GM19372 (cell line): Measurements from ENCODE around the gene PPP1R15A.
"Not testable (repeated sequence)": the region's sequence is repeated elsewhere in the genome, so short reads cannot be mapped to it uniquely, and the experiment has no call there.

ENCODE experiments used
- ATAC-seq: cut with Tn5 transposase; IDR thresholded peaks from one replicate; pipeline ENCODE4 v1.9.1; 2021; ENCODE audit warnings: mild to moderate bottlenecking, low read depth, moderate library complexity; ENCODE audit not compliant: unreplicated experiment

PPP1R15A gene

GRCh38 chr19:48858984-48859710, 13.1 kb upstream of the PPP1R15A start:
- ATAC-seq: peak; percentile 67

- ATAC-seq: peak; percentile 79
Measured at GRCh38 chr19:48859711-48860572, 12.3 kb upstream of the PPP1R15A start.

DNA sequence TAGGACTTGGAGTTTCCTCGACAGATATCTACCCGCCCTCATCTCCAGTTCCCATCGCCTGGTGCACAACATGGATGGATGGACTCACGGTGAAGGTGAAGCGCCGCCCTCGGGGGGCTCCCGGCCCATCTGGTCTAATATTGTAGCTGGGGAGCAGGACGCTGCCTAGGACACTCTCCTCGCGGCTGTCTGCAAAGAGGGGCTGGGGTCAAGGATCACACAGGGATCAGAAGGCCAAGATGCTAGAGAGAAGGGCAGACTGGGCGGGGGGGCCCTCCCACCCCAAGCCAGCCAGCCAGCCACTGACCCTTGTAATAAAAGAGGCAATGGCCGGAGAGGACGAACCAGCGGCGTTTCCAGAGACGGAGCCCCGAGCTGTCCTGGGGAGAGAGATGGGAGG, 10.9 kb upstream of the PPP1R15A start:
- ATAC-seq: no peak

- ATAC-seq: no peak
Measured at GRCh38 chr19:48862827-48863226, 9.4 kb upstream of the PPP1R15A start.

DNA sequence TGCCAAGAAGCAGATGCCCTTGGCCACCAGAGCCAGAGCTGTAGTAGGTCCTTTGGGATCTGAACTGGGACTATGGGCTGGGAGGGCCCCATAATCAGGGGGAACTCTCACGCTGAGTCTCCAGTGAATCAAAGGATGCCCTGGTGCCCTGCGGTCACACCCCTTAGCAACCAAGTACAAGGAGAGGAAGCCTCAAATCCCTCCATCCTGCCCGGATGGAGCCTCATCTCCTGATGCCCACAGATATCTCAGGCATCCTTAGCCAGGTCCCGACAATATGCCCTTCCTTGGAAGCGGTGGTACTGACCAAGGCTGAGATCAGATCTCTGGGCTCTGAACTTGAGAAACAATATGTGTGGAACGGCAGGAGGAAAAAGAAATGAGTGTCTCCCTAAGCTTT, 5.5 kb upstream of the PPP1R15A start:
- no peak for ATAC-seq

DNA sequence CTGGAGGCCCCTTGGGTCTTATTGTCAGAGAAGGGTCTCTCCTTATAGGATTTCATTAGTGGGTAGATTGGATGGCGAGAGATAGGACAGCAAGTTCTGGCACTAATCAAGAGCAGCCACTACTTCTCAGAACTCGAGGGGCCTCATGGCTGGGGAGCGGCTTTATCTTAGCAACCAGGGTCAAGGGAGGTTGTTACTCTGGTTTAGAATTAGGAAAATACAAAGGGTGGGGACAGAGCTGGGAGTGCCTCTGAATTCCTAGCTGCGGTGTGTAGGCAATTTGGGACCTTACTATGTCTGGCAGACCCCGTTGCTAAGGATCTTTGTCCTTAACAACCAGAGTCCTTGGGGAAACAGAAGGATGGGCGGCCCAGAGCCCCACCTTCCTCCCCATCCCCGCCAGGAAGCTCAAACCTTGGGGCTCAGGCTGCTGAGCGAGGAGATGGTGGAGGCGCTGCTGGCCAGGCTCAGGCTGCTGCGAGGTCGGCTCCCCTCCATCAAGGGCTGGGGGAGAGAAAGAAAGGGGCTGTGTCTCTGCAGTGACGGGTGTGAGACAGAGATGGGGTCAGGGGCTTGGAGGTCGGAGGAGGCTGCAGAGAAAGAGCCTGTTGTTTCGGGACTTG, 5.0 kb upstream of the PPP1R15A start:
- ATAC-seq: no peak

GRCh38 chr19:48867746-48868113, 4.5 kb upstream of the PPP1R15A start:
- ATAC-seq: no peak

GRCh38 chr19:48868114-48868886, 3.9 kb upstream of the PPP1R15A start, which contains the start of gene PLEKHA4:
Gene PLEKHA4 (minus strand): TSS chr19:48868617. CDS start chr19:48867620, 997 bp downstream.
- no peak for ATAC-seq

- ATAC-seq: no peak
Measured at GRCh38 chr19:48870048-48870447, 2.2 kb upstream of the PPP1R15A start.

GRCh38 chr19:48871471-48872181, 595 bp upstream of the PPP1R15A start:
- ATAC-seq: not testable (repeated sequence)

DNA sequence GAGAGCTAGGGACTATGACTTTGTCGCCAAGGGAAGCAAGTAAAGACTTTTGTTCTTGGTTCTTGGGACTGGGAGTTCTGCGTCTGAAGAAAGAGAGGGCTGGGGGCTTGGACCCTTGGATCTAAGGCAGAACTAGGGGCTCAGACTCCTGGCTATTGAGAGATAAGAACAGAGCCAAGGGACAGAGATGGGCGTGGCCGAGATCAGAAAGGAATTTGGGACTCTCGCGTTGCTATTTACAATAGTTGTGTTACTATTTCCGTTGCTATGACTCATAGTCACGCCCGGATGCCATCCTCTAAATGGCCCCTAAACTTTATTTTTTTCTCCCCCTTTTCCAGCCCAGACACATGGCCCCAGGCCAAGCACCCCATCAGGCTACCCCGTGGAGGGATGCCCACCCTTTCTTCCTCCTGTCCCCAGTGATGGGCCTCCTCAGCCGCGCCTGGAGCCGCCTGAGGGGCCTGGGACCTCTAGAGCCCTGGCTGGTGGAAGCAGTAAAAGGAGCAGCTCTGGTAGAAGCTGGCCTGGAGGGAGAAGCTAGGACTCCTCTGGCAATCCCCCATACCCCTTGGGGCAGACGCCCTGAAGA, 759 bp downstream of the PPP1R15A start:
- no peak for ATAC-seq

- no peak for ATAC-seq
Measured at GRCh38 chr19:48873476-48874302, 1.5 kb downstream of the PPP1R15A start.

GRCh38 chr19:48874303-48875135, 2.3 kb downstream of the PPP1R15A start:
- no peak for ATAC-seq

DNA sequence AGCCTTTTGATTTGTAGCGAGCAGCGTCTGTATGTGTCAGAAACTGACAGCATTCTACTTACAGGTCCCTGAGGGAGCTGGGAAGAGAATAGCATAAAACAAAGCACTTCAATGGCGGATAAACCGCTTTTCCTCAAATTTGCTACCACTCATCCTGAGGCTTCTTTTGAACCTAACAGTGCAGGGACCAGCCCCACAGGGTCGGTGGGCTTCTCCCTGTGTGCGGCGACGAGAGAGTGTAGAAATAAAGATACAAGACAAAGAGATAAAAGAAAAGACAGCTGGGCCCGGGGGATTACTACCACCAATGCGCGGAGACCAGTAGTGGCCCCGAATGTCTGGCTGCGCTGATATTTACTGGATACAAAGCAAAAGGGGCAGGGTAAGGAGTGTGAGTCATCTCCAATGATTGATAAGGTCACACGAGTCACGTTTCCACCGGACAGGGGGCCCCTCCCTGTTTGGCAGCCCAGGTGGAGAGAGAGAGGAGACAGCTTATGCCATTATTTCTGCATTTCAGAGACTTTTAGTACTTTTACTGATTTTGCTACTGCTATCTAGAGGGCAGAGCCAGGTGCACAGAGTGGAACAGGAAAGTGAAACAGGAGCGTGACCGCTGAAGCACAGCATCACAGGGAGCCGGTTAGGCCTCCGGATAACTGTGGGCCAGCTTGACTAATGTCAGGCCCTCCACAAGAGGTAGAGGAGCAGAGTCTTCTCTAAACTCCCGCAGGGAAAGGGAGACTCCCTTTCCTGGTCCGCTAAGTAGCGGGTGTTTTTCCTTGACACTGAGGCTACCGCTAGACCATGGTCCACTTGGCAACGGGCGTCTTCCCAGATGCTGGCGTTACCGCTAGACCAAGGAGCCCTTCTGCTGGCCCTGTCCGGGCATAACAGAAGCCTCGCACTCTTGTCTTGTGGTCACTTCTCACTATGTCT, 4.1 kb downstream of the PPP1R15A start:
- ATAC-seq: not testable (repeated sequence)

- ATAC-seq: no peak
Measured at GRCh38 chr19:48877855-48878195, 5.6 kb downstream of the PPP1R15A start.

GRCh38 chr19:48878196-48879024, 6.2 kb downstream of the PPP1R15A start:
- no peak for ATAC-seq
